GM21529 (cell line): ENCODE measurements around the gene WDFY4.

Source experiments
- ATAC-seq: cut with Tn5 transposase; IDR thresholded peaks from one replicate; pipeline ENCODE4 v1.9.1; 2021; ENCODE audit not compliant: unreplicated experiment

The WDFY4 gene

DNA sequence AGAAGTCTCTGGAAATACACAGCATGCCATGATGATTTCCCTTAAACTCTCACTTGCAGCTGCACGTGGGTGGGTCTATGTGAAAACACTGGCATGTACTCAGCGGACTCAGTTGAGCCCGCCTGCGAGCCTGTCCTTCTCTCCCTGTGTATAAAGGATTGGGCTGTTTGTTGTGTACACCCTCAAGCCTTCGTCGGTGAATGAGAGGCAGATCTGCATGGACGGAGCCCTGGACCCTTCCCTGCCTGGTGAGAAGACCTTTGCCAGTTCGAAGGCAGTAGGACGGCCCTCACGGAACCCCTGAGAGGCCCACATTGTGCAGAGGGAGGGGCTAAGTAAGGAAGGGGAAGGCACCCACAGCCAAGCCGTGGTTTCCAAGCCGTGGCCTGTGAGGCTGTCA lies 121.2 kb downstream of the WDFY4 start:
- no peak for ATAC-seq

- ATAC-seq = no peak
Observed at GRCh38 chr10:48806342-48806741, 121.7 kb downstream of the WDFY4 start.

- ATAC-seq = no peak
Observed at GRCh38 chr10:48807791-48808470, 123.3 kb downstream of the WDFY4 start.

GRCh38 chr10:48809261-48809660 lies 124.6 kb downstream of the WDFY4 start:
- ATAC-seq = no peak

GRCh38 chr10:48811461-48811860 lies 126.8 kb downstream of the WDFY4 start:
- ATAC-seq = no peak

DNA sequence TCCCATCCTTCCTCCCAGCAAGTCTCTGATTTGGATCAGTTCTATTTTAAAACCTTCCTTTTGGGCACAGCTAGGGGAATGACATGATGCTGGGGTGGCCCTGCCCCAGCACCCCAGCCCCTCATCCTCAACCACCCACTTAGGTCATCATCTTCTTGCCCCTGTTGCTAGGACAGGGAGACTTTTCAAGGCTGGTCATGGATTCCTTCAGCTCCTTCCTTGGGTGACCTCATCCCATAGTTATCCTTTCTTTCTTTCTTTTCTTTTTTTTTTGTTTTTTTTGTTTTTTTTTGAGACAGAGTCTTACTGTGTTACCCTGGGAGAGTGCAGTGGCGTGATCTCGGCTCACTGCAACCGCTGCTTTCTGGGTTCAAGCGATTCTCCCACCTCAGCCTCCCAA lies 127.2 kb downstream of the WDFY4 start:
- ATAC-seq = no peak

DNA sequence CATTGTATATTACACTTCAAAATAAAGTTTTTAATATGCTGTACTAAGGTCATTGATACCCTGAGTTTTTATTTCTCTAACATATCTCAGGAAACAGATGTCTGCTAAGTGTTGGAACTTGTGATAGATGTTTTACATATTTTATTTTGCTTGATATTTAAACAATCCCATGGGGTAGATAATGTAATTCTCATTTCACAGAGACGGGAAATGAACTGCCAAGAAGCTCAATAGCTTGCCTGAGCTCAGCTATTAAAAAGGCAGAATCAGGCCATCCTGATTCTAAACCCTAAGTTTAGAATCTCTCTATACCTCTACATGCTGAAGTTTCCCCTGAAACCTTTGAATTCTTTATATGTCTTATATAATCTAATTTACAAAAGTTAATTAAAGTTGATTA lies 128.6 kb downstream of the WDFY4 start:
- no peak for ATAC-seq

- no peak for ATAC-seq
Observed at GRCh38 chr10:48813825-48814224, 129.2 kb downstream of the WDFY4 start.

- no peak for ATAC-seq
Observed at GRCh38 chr10:48814933-48815332, 130.3 kb downstream of the WDFY4 start.

GRCh38 chr10:48817141-48817540 lies 132.5 kb downstream of the WDFY4 start:
- no peak for ATAC-seq

GRCh38 chr10:48818081-48818480 lies 133.4 kb downstream of the WDFY4 start:
- ATAC-seq = no peak

- no peak for ATAC-seq
Observed at GRCh38 chr10:48818861-48819520, 134.3 kb downstream of the WDFY4 start.

- ATAC-seq = no peak
Observed at GRCh38 chr10:48819783-48820182, 135.1 kb downstream of the WDFY4 start.

- ATAC-seq = no peak
Observed at GRCh38 chr10:48820231-48820630, 135.6 kb downstream of the WDFY4 start.

GRCh38 chr10:48820699-48821098 lies 136.0 kb downstream of the WDFY4 start:
- ATAC-seq = no peak

- ATAC-seq = no peak
Observed at GRCh38 chr10:48821111-48821510, 136.4 kb downstream of the WDFY4 start.

GRCh38 chr10:48821692-48822091 lies 137.0 kb downstream of the WDFY4 start:
- ATAC-seq = no peak

DNA sequence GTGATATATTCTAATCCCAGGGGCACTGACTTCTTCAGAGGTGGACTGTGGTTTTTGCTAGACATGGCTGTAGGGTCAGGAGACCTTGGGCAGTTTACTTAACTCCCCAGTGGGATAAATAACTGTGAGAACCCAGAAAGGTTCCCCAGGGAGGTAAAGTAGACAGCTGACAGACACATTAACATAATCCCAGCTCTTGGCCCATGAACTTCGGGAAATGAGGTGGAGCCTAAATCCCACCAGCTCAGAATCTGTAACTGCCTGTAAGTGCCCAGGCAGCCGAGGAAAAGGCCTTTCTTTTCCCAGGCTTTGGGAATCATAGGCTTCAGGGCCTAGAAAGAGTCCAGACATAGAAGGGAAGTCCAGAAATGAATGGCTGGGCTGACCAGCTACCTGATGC lies 149.0 kb downstream of the WDFY4 start:
- no peak for ATAC-seq

DNA sequence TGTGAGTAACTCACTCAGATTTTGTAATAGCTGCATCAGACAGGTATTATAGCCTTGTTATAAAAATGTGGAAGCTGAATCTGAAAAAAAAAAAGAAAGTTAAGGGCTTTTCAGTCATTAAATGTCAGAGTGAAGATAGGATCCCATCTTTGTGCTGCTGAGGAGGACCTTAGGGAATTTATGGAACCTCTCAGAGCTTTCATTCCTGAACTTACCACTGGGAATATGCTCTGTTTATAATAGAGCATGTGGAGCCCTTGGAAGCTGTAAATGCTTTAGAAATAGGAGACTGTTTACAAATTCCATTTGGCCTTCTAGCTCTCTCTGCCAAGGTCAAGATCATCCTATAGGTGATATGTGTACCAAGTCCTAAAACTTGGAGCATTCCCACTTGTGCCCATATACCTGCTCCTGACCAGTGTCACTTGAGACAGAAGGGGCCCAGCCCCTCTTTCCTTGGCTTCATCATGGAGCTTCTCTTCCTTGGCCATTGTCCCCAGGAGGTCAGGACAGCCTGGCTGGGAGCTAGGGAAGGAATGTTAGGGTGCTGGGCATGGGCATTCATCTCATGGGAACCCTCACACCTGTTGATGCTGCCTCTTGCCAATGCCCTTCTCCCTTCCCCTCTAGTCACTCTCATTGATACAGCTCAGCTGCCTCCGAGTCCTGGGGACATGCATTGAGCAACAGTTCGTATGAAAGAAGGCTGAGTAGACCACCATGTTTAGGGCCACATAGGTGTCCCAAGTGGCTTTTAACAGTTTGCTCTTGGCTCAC lies 149.7 kb downstream of the WDFY4 start:
- ATAC-seq = no peak

- no peak for ATAC-seq
Observed at GRCh38 chr10:48835781-48836180, 151.1 kb downstream of the WDFY4 start.

DNA sequence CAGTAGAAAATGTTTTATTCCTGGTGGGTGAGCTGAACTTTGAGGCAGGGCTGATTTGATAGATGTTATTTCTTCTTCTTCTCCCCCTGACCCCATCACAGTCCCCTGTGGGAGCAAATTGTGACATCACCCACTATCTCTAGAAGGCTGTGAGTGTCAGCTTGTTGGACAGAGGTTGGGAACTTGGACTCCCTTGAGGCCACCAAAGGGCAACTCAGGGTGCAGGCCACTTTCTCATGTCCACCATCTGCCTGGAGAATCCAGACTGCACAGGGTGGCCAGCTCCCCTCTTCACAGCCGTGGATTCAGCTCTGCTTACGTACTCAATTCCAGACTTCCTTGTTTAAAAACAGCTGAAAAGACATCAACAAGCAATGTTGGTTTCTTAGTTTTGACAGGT lies 151.9 kb downstream of the WDFY4 start:
- ATAC-seq = no peak

- no peak for ATAC-seq
Observed at GRCh38 chr10:48838834-48839233, 154.2 kb downstream of the WDFY4 start.
